HG03039 (cell line): ENCODE results near the gene NEK2.
"Not testable (repeated sequence)": the region's sequence is repeated elsewhere in the genome, so short reads cannot be mapped to it uniquely, and the experiment has no call there.

ENCODE experiments used
- ATAC-seq: cut with Tn5 transposase; IDR thresholded peaks from one replicate; pipeline ENCODE4 v1.9.1; 2021; ENCODE audit warnings: mild to moderate bottlenecking, moderate library complexity; ENCODE audit not compliant: unreplicated experiment

The NEK2 gene

DNA sequence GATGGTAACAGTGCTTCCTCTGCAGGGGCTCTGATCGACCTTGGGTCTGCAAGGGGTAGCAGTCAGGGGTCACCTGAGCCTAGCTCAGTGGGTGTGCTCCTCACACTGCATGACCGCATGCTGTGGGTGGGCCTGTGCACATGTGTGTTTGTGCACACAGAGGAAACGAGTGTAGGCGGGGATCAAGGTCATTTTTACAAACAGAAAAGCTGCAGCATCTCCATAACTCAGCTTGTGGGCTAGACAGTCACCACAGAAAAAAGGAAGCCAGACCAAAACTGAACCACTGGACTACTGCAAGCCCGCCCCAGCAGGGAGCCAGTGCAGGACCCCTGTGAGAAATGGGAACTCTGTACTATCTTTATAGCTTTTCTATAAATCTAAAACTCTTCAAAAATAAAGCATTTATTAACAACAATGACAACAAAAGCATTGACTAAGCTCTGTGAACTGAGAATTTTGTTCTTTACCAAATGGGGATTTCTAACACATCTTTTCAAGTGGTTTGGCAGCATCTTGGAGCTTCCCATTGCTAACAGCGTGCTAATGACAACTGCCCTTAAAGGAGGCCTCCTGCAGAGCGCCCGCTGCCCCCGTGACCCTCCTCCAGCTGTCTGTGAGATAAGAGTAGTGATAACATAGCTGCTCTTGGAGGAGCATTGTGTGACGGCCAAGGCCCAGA is 19.9 kb upstream of the NEK2 start:
- peak; percentile 49 for ATAC-seq

GRCh38 chr1:211693911-211694310 is 18.5 kb upstream of the NEK2 start:
- not testable (repeated sequence) for ATAC-seq

- no peak for ATAC-seq
These were observed 13.0 kb upstream of the NEK2 start for GRCh38 chr1:211688421-211688820.

DNA sequence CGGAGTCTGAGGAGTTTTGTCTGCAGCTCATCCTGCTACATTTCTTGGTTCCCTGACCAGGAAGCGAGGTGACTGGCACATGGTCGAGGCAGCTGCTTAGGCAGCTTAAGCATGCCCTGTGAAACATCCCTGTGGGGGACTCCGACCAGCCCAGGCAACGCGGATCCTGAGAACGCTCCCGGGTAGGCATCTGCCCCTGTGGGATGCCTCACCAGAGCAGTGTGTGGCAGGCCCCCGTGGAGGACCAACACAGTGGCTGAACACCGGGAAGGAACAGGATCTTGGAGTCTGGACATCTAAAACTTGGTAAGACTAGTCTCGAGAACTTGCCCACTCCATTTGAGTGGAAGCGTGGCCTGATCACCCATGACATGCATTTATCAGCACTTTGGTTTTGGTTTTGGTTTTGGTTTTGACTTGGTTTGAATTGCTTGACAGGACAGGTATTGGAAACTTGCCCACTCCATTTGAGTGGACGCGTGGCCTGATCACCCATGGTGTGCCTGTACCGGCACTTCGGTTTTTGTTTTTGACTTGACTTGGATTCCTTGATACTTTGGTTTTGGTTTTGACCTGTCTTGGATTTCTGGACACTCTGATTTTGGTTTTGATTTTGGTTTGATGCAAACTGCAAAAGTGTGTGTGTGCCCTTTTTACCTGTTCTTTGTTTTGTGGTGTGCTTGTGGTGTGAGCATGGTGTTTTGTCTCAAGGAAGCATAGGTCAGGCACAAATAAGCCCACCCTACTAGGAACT is 12.2 kb upstream of the NEK2 start:
- no peak for ATAC-seq

GRCh38 chr1:211685823-211686222 is 10.4 kb upstream of the NEK2 start:
- ATAC-seq: no peak

DNA sequence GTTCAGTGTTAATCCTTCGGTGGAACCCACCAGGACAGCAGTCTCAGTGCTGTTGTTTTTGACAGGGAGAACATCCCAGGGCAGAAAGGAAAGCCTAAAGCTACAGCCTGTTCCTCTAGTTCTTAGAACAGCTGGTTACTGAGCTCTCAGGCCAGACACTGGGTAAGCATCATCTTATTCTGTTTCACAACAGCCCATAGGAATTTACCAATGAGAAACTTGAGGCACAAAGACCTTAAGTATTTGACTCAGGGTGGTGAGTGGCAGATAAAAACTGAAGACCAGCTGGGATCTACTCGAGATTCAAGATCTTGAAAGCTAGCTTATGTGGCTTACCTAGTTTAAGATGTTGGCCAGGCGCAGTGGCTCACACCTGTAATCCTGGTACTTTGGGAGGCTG is 9.4 kb upstream of the NEK2 start:
- ATAC-seq: no peak

GRCh38 chr1:211684331-211684730 is 8.9 kb upstream of the NEK2 start:
- no peak for ATAC-seq

DNA sequence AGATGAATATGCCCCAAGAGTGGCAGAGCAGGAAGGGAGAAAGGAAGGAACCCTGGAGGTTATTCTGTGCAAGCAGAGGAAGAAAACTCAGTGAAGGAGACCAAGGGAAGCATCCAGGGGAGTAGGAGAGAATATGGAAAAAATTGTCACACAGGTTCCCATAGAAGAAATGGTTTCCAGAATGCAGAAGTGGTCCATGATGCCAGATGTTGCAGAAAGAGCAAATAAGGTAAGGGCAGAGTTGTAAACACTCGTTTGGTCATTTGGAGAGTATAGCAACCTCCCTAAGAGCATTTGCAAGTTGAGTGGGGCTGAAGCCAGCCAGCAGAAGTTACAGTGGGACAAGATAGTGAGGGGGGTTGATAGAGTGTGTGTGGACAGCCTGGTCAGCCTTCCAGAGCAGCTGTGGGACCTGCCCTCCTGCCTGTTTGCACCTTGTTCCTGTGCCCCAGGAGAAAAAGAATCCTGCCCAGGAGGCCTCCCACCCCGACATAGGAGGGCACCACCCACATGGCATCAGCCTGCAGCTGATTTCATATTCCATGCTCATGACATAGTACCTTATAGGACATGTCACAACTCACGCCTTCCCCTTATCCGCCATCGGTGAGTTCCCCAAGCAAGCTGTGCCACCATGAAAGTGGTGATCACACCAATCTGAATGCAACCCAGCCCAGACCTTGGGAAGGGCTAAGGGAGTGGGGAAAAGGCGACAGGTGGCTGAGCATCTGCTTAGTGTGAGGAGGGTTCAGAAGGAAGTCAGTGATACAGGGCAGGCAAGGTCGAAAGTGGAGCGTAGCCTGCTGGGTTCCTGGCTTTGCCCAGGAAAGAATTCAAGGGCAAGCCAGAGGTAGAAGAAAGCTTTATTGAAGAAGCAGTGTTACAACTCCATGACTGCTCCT is 8.2 kb upstream of the NEK2 start:
- ATAC-seq: no peak

GRCh38 chr1:211682186-211682585 is 6.8 kb upstream of the NEK2 start:
- ATAC-seq: not testable (repeated sequence)

DNA sequence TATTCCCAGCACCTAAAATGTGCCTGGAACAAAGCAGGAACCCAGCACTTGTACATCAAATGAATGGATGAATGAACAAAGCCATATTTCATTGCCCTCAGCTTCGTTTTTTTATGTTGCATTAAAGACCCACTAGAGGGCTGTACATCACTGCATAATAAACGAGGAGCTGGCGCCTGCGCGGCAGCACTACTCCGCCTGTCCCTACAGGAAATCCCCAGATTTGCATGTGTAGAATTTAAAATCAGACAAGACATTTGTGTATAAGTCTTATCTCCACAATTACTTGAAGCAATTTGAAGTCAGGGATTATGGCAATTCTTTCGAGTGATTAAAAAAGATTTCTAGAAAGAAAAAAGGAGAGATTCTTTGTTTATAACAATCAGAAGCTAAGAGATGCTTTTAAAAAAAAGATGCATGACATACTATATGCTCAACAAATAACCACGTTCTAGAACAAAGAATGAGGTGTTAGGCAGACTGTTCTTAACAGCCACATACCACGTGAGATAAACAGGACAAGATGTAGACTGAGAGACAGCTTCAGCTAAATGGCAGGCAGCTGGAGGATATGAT is 5.4 kb upstream of the NEK2 start:
- peak; percentile 70 for ATAC-seq

GRCh38 chr1:211677659-211678058 is 2.2 kb upstream of the NEK2 start:
- ATAC-seq: no peak

GRCh38 chr1:211676761-211677160 is 1.3 kb upstream of the NEK2 start:
- no peak for ATAC-seq

DNA sequence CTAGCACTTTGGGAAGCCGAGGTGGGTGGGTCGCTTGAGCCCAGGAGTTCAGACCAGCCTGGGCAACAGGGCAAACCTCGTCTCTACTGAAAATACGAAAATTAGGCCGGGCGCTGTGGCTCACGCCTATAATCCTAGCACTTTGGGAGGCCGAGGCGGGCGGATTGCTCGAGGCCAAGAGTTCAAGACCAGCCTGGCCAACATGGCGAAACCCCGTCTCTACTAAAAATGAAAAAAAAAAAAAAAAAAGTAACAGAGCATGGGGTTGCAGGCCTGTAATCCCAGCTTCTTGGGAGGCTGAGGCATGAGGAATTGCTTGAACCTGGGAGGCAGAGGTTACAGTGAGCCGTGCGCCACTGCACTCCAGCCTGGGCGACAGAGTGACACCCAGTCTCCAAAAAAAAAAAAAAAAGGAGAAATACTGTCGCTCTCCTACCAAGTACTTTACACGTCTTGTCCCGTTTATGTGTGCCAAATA is 724 bp upstream of the NEK2 start:
- no peak for ATAC-seq

DNA sequence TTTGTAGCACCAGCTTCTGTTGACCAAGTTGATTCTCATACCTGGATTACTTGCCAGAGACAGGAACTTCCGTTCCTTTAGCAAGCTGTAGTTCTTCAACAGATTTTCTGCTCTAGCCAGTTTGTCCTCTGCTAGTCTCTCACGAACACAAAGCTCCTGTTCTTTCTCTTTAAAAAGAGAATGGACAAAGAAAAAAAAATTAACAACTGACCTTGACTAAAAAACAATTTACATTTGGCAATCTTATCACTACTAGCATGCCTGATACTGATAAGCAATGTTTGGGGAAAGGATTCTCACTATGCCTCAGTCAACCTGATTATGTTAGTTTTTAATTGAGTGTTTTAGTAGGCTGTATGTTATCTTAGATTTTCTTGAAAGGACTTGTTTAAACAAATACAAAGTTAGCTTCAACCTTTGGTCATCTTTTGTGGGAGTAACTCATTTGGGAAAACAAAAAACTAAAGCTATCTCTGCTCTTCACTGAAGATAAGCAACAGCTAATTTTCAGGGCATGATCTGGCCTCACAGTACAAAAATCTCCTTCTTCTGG is 8.3 kb downstream of the NEK2 start:
- no peak for ATAC-seq

DNA sequence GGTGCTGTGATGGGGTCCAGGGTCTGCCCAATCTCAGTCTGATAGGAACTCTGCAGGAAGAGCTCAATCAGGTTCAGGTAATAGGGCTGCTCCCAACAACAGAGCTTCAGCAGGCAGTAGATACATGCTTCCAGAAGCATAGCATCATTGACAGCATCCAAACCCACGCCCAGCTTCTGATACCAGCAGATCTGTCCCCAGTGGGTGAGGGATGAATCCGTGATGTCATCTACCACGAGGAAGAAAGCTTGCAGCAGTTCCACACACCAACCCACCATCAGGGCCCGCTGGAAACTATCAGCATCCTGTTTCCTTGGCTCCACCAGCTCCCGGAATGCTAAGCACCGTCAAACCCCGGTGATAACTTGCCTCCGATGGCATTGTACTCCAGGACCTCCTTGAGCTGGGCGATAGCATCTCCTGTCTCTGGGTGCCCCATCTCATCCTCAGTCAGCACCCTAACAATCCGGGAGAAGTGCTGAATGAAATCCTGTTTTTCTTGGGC is 14.7 kb downstream of the NEK2 start:
- no peak for ATAC-seq

DNA sequence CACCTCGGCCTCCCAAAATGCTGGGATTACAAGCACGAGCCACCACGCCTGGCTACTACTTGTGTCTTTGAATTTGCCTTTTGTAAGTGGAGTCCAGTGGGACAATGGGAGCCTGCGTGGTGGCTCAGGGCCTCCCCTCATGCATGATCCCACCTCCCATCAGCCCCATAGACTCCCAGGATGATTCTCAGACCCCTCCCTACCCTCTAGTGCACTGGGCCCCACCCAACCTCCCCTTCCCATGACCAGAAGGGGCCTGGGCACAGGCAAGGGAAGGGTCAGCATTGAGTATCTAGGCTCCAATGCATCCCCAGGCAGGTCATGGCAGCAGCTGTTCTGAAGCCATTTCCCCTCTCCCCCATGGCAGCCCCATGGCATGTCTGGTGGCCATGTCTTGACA is 18.7 kb downstream of the NEK2 start:
- ATAC-seq: no peak

- ATAC-seq: peak; percentile 92
These were observed 20.3 kb downstream of the NEK2 start for GRCh38 chr1:211654838-211655787.

DNA sequence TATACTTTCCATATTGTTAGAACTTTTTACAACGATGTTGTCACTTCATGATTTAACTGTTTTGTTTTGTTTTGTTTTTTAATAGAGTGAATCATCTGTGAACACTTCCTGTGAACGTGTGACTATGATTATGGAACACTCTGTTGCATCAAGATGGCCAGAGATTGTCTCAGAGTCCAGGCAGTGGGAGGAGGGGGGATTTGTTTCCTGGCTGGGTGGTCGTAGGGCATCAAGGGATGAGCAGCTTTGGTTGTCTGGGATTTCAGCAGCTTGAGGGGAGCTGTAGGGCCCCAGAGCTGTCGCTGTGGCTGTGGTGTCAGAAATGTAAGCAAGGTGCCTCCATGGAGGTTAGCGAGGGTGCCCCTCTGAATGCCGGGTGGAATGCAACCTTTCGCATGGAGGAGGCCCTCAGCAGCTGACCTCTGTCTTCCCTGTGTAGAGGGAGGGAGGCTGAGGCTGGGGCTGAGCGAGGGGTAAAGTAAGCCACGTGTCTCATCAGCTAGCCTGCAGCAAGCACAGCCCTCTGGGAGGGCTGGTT is 21.4 kb downstream of the NEK2 start:
- ATAC-seq: no peak

GRCh38 chr1:211653293-211653692 is 22.1 kb downstream of the NEK2 start:
- ATAC-seq: no peak
